Naive thymus-derived CD4-positive, alpha-beta T cell (primary cell): ENCODE measurements around the gene ST3GAL5. TPM values are rescaled to one million over a fixed set of nuclear protein-coding genes. Genes with fewer than 3 reads are reported as not detected.

Experiments used
- ATAC-seq: fragments of 150-1000 bp; cut with Tn5 transposase; 2 replicates; pipeline ENCODE4 v1.10.0; 2021; ENCODE audit warnings: mild to moderate bottlenecking, moderate library complexity
- CTCF ChIA-PET: fragments of 350-600 bp; sonication (Branson Sonifier 250); formaldehyde crosslinking; loops from one replicate; lab custom pipeline; 2021; ENCODE audit warnings: antibody characterized with exemption; lab: Charles Lee
- POLR2A ChIA-PET: fragments of 350-600 bp; sonication (Branson Sonifier 250); formaldehyde crosslinking; loops from one replicate; lab custom pipeline; 2021; ENCODE audit warnings: antibody characterized with exemption, inconsistent platforms; lab: Charles Lee
- DNase-seq, 9 donors: peaks; one replicate each; pipeline versions ENCODE4 v3.0.0 to v3.0.0-alpha.2; 2020 to 2022; ENCODE audit warnings: mixed read lengths in 1 of 9
- H3K27ac ChIP-seq: one replicate; pipeline ENCODE4 v1.7.0; 2013; ENCODE audit warnings: mild to moderate bottlenecking, low read depth, low read length, moderate library complexity
- H3K27me3 ChIP-seq, 2 donors: one replicate each; pipeline ENCODE4 v1.7.0; 2013; ENCODE audit warnings: low read length in 2 of 2, mild to moderate bottlenecking in 2 of 2, moderate library complexity in 2 of 2; ENCODE audit not compliant: control insufficient read depth in 2 of 2, insufficient read depth in 2 of 2
- H3K36me3 ChIP-seq, 3 experiments: 1 replicate in 2 of 3; 2 replicates in 1 of 3; pipeline ENCODE4 v1.7.0; 2013; ENCODE audit warnings: low read length in 3 of 3, mild to moderate bottlenecking in 3 of 3, moderate library complexity in 1 of 3; ENCODE audit not compliant: insufficient read depth in 3 of 3, control insufficient read depth in 2 of 3
- H3K4me1 ChIP-seq, 2 donors: one replicate each; pipeline ENCODE4 v1.7.0; 2013; ENCODE audit warnings: low read length in 2 of 2, mild to moderate bottlenecking in 2 of 2, moderate library complexity in 1 of 2; ENCODE audit not compliant: control insufficient read depth in 2 of 2, insufficient read depth in 2 of 2
- H3K4me3 ChIP-seq: 2 replicates; pipeline ENCODE4 v1.7.0; 2013; ENCODE audit warnings: mild to moderate bottlenecking, low read length
- H3K9me3 ChIP-seq, 3 experiments: 1 replicate in 2 of 3; 2 replicates in 1 of 3; pipeline ENCODE4 v1.7.0; 2013; ENCODE audit warnings: low read length in 3 of 3; ENCODE audit not compliant: control insufficient read depth in 2 of 3
- H3K27ac Mint-ChIP-seq, 9 donors: one replicate each; pipeline ENCODE4 v1.8.0; 2020 to 2022; ENCODE audit warnings: mixed read lengths in 9 of 9, mild to moderate bottlenecking in 8 of 9, moderate library complexity in 5 of 9, inconsistent platforms in 2 of 9
- H3K27me3 Mint-ChIP-seq, 5 donors: one replicate each; pipeline ENCODE4 v1.8.0; 2021 to 2022; ENCODE audit warnings: mixed read lengths in 5 of 5, mild to moderate bottlenecking in 1 of 5
- H3K36me3 Mint-ChIP-seq, 5 donors: one replicate each; pipeline ENCODE4 v1.8.0; 2020 to 2022; ENCODE audit warnings: mixed read lengths in 5 of 5, mild to moderate bottlenecking in 3 of 5, inconsistent platforms in 1 of 5
- H3K4me1 Mint-ChIP-seq, 7 donors: one replicate each; pipeline ENCODE4 v1.8.0; 2020 to 2022; ENCODE audit warnings: mixed read lengths in 7 of 7, mild to moderate bottlenecking in 3 of 7, inconsistent platforms in 1 of 7
- H3K4me3 Mint-ChIP-seq, 10 donors: one replicate each; pipeline ENCODE4 v1.8.0; 2020 to 2022; ENCODE audit warnings: mild to moderate bottlenecking in 10 of 10, mixed read lengths in 10 of 10, moderate library complexity in 6 of 10, inconsistent platforms in 2 of 10
- H3K9me3 Mint-ChIP-seq, 11 donors: one replicate each; pipeline ENCODE4 v1.8.0; 2020 to 2022; ENCODE audit warnings: mixed read lengths in 11 of 11, mild to moderate bottlenecking in 4 of 11, inconsistent platforms in 1 of 11, moderate library complexity in 1 of 11
- intact Hi-C, 2 donors: fragments of 100-400 bp; cut with micrococcal nuclease; formaldehyde crosslinking; loops; one replicate each; pipeline ENCODE4 v1.15.1; 2023
- polyA plus RNA-seq, 2 donors: library from polyadenylated mRNA; unstranded; fragments of 300-500 nt; fragmentation: Illumina TruSeq; gene quantifications; one replicate each; pipeline ENCODE4 v1.2.3, GENCODE V29; 2021
- total RNA-seq, 6 experiments: library from RNA in 5 of 6; stranded (reverse) in 5 of 6; gene quantifications; 1 replicate in 5 of 6; 2 replicates in 1 of 6; pipeline ENCODE4 v1.2.3 and lab custom pipeline; 2021 to 2026

ST3GAL5 gene
- total and polyA plus RNA-seq, 7 experiments from 2014 or later = 15.0 to 53.6 (median 39.3) TPM

- intact Hi-C loops = no loop called here
- no peaks in the 10 kb centered on the region for H3K9me3 Mint-ChIP-seq
- H3K4me1 ChIP-seq = no peaks in the 10 kb centered on the region
- peaks cover 0 to 51% (median 0%) of the 10 kb centered on the region in 5 donors for H3K27me3 Mint-ChIP-seq
- peak in 1 of 9 donors; percentile 16 for DNase-seq
- no peak overlapping the region for H3K27ac Mint-ChIP-seq
- H3K4me3 ChIP-seq = no peak overlapping the region
- POLR2A ChIA-PET = interaction anchor here (0.6 kb wide), 1 partner anchor 549 kb away, joined by 3 read pairs; no protein-coding TSS in a partner anchor
- CTCF ChIA-PET = interaction anchor here (2.0 kb wide), 1 partner anchor 258 kb away, joined by 8 read pairs; no protein-coding TSS in a partner anchor
- no peaks in the 10 kb centered on the region for H3K9me3 ChIP-seq
- no peak overlapping the region for H3K4me3 Mint-ChIP-seq
- no peaks in the 10 kb centered on the region for H3K4me1 Mint-ChIP-seq
- H3K36me3 ChIP-seq = no peaks in the 10 kb centered on the region
- no peak for ATAC-seq
- H3K27ac ChIP-seq = no peak overlapping the region
- H3K27me3 ChIP-seq = no peaks in the 10 kb centered on the region
- no peaks in the 10 kb centered on the region for H3K36me3 Mint-ChIP-seq
Observed at GRCh38 chr2:85819811-85820510, 68.8 kb downstream of the ST3GAL5 start.

- Histone ChIP-seq H3K4me1 (no peaks in the 10 kb centered on the region), H3K27me3 (no peaks in the 10 kb centered on the region), H3K9me3 (no peaks in the 10 kb centered on the region), H3K4me3 (no peak overlapping the region), H3K36me3 (no peaks in the 10 kb centered on the region), H3K27ac (no peak overlapping the region)
- CTCF ChIA-PET = interaction anchor here (0.6 to 2.4 kb wide), 8 partner anchors 9 to 262 kb away, joined by 3 to 14 read pairs (median 3); no protein-coding TSS in a partner anchor
- no peaks in the 10 kb centered on the region for H3K36me3 Mint-ChIP-seq
- H3K27me3 Mint-ChIP-seq = peaks cover 0 to 31% (median 7%) of the 10 kb centered on the region in 5 donors
- H3K4me3 Mint-ChIP-seq = no peak overlapping the region
- H3K9me3 Mint-ChIP-seq = no peaks in the 10 kb centered on the region
- POLR2A ChIA-PET = no interaction called here
- peak in 1 of 9 donors; percentile 10 for DNase-seq
- ATAC-seq = no peak
- intact Hi-C loops = loop anchor here (1.0 kb wide), 5 partner anchors 65 to 178 kb away; no protein-coding TSS in a partner anchor
- peaks cover 0 to 3% (median 0%) of the 10 kb centered on the region in 7 donors for H3K4me1 Mint-ChIP-seq
- no peak overlapping the region for H3K27ac Mint-ChIP-seq
Observed at GRCh38 chr2:85814802-85815550, 73.8 kb downstream of the ST3GAL5 start.

GRCh38 chr2:85813982-85814801, 74.6 kb downstream of the ST3GAL5 start:
- H3K36me3 ChIP-seq = no peaks in the 10 kb centered on the region
- no peak overlapping the region for H3K4me3 Mint-ChIP-seq
- peaks cover 0 to 29% (median 7%) of the 10 kb centered on the region in 5 donors for H3K27me3 Mint-ChIP-seq
- ChIA-PET CTCF (interaction anchor here (0.7 to 2.4 kb wide), 8 partner anchors 8 to 239 kb away, joined by 3 to 14 read pairs (median 4); no protein-coding TSS in a partner anchor), POLR2A (interaction anchor here (0.5 kb wide), 1 partner anchor 801 kb away, joined by 3 read pairs; no protein-coding TSS in a partner anchor)
- no peaks in the 10 kb centered on the region for H3K9me3 Mint-ChIP-seq
- no peaks in the 10 kb centered on the region for H3K4me1 ChIP-seq
- no peak overlapping the region for H3K4me3 ChIP-seq
- no peak overlapping the region for H3K27ac ChIP-seq
- intact Hi-C loops = loop anchor here (1.0 kb wide), 5 partner anchors 64 to 177 kb away; no protein-coding TSS in a partner anchor
- no peaks in the 10 kb centered on the region for H3K27me3 ChIP-seq
- peak; percentile 42 to 85 (median 71) for DNase-seq
- H3K27ac Mint-ChIP-seq = no peak overlapping the region
- ATAC-seq = peak; percentile 93
- H3K9me3 ChIP-seq = no peaks in the 10 kb centered on the region
- H3K4me1 Mint-ChIP-seq = peaks cover 0 to 3% (median 0%) of the 10 kb centered on the region in 7 donors
- H3K36me3 Mint-ChIP-seq = no peaks in the 10 kb centered on the region

GRCh38 chr2:85813211-85813981, 75.4 kb downstream of the ST3GAL5 start:
- no peaks in the 10 kb centered on the region for H3K36me3 Mint-ChIP-seq
- no peak for ATAC-seq
- ChIA-PET CTCF (interaction anchor here (0.7 to 2.4 kb wide), 8 partner anchors 7 to 240 kb away, joined by 3 to 14 read pairs (median 4); no protein-coding TSS in a partner anchor), POLR2A (interaction anchor here (0.5 kb wide), 1 partner anchor 802 kb away, joined by 3 read pairs; no protein-coding TSS in a partner anchor)
- peaks cover 0 to 31% (median 5%) of the 10 kb centered on the region in 5 donors for H3K27me3 Mint-ChIP-seq
- Histone ChIP-seq H3K9me3 (no peaks in the 10 kb centered on the region), H3K4me1 (no peaks in the 10 kb centered on the region), H3K4me3 (no peak overlapping the region), H3K27me3 (no peaks in the 10 kb centered on the region), H3K36me3 (no peaks in the 10 kb centered on the region), H3K27ac (no peak overlapping the region)
- intact Hi-C loops = no loop called here
- peak overlapping the region in 1 of 9 donors; percentile 42 for H3K27ac Mint-ChIP-seq
- peak in 1 of 9 donors; percentile 20 for DNase-seq
- H3K9me3 Mint-ChIP-seq = no peaks in the 10 kb centered on the region
- peaks cover 0 to 3% (median 0%) of the 10 kb centered on the region in 7 donors for H3K4me1 Mint-ChIP-seq
- H3K4me3 Mint-ChIP-seq = no peak overlapping the region

GRCh38 chr2:85812094-85812735, 76.6 kb downstream of the ST3GAL5 start:
- no peak overlapping the region for H3K27ac Mint-ChIP-seq
- H3K27ac ChIP-seq = no peak overlapping the region
- H3K4me3 Mint-ChIP-seq = no peak overlapping the region
- ATAC-seq = no peak
- POLR2A ChIA-PET = no interaction called here
- no peaks in the 10 kb centered on the region for H3K4me1 ChIP-seq
- H3K36me3 ChIP-seq = no peaks in the 10 kb centered on the region
- intact Hi-C loops = no loop called here
- no peaks in the 10 kb centered on the region for H3K36me3 Mint-ChIP-seq
- H3K4me3 ChIP-seq = no peak overlapping the region
- peaks cover 0 to 3% (median 0%) of the 10 kb centered on the region in 7 donors for H3K4me1 Mint-ChIP-seq
- peaks cover 0 to 31% (median 3%) of the 10 kb centered on the region in 5 donors for H3K27me3 Mint-ChIP-seq
- no peaks in the 10 kb centered on the region for H3K9me3 ChIP-seq
- CTCF ChIA-PET = interaction anchor here (1.4 to 2.4 kb wide), 2 partner anchors 62 to 83 kb away, joined by 5 to 14 read pairs; no protein-coding TSS in a partner anchor
- no peaks in the 10 kb centered on the region for H3K27me3 ChIP-seq
- H3K9me3 Mint-ChIP-seq = no peaks in the 10 kb centered on the region
- DNase-seq = peak in 1 of 9 donors; percentile 8
